CD4-positive, alpha-beta T cell (primary cell): Measurements from ENCODE around the gene RFPL1. TPM values are rescaled to one million over a fixed set of nuclear protein-coding genes. Genes with fewer than 3 reads are reported as not detected.

Source experiments
- ATAC-seq: fragments of 200-7000 bp; cut with Tn5 transposase; one replicate; pipeline ENCODE4 v1.10.0; 2022; ENCODE audit warnings: mild to moderate bottlenecking; ENCODE audit not compliant: poor library complexity
- CTCF ChIA-PET: fragments of 350-600 bp; sonication (Branson Sonifier 250); formaldehyde crosslinking; loops from one replicate; lab custom pipeline; 2021; ENCODE audit warnings: antibody characterized with exemption, inconsistent platforms; lab: Charles Lee
- POLR2A ChIA-PET: fragments of 350-600 bp; sonication (Branson Sonifier 250); formaldehyde crosslinking; loops from one replicate; lab custom pipeline; 2021; ENCODE audit warnings: antibody characterized with exemption, inconsistent platforms; lab: Charles Lee
- DNase-seq, 14 experiments: peaks; one replicate each; pipeline ENCODE4 v3.0.0-alpha.2; 2013 to 2020; ENCODE audit warnings: mixed read lengths in 2 of 14
- H3K27ac ChIP-seq, 2 donors: one replicate each; pipeline versions ENCODE4 v1.5.1 to v1.7.0; 2013; ENCODE audit warnings: low read length in 2 of 2, low read depth in 1 of 2, mild to moderate bottlenecking in 1 of 2
- H3K27me3 ChIP-seq, 2 experiments: 1 replicate in 1 of 2; 2 replicates in 1 of 2; pipeline versions ENCODE4 v1.6.1 to v1.7.0; 2013; ENCODE audit warnings: low read length in 2 of 2, control low read depth in 1 of 2, mild to moderate bottlenecking in 1 of 2, moderate library complexity in 1 of 2; ENCODE audit not compliant: insufficient read depth in 2 of 2, control insufficient read depth in 1 of 2
- H3K36me3 ChIP-seq: one replicate; pipeline ENCODE4 v1.6.1; 2013; ENCODE audit warnings: low read length, control low read depth; ENCODE audit not compliant: insufficient read depth
- H3K4me1 ChIP-seq: one replicate; pipeline ENCODE4 v1.6.1; 2013; ENCODE audit warnings: low read length, control low read depth; ENCODE audit not compliant: insufficient read depth
- H3K4me3 ChIP-seq: one replicate; pipeline ENCODE4 v1.5.1; 2013; ENCODE audit warnings: mild to moderate bottlenecking, low read length, moderate library complexity
- H3K9me3 ChIP-seq, 2 experiments: 1 replicate in 1 of 2; 2 replicates in 1 of 2; pipeline versions ENCODE4 v1.6.1 to v1.7.0; 2013; ENCODE audit warnings: low read length in 2 of 2, mild to moderate bottlenecking in 2 of 2, control low read depth in 1 of 2, moderate library complexity in 1 of 2; ENCODE audit not compliant: control insufficient read depth in 1 of 2, insufficient read depth in 1 of 2
- H3K27ac Mint-ChIP-seq: one replicate; pipeline ENCODE4 v1.8.0; 2020; ENCODE audit warnings: mixed read lengths
- H3K27me3 Mint-ChIP-seq: one replicate; pipeline ENCODE4 v1.8.0; 2021; ENCODE audit warnings: mixed read lengths
- H3K36me3 Mint-ChIP-seq: one replicate; pipeline ENCODE4 v1.8.0; 2021; ENCODE audit warnings: low read depth, mixed read lengths
- H3K4me1 Mint-ChIP-seq: one replicate; pipeline ENCODE4 v1.8.0; 2021; ENCODE audit warnings: low read depth, mixed read lengths
- H3K4me3 Mint-ChIP-seq: one replicate; pipeline ENCODE4 v1.8.0; 2020; ENCODE audit warnings: mild to moderate bottlenecking, mixed read lengths
- H3K9me3 Mint-ChIP-seq: one replicate; pipeline ENCODE4 v1.8.0; 2020; ENCODE audit warnings: mixed read lengths
- CTCF ChIP-seq: fragments of 200-600 bp; IDR thresholded peaks from one replicate; pipeline ENCODE4 v1.8.0; 2022; ENCODE audit warnings: antibody characterized with exemption, mild to moderate bottlenecking
- intact Hi-C, 2 experiments: fragments of 100-400 bp; cut with DNase I in 1 of 2; cut with micrococcal nuclease in 1 of 2; formaldehyde crosslinking; loops; one replicate each; pipeline versions ENCODE4 v1.15.1 to v1.9.0; 2023 to 2025; cut with DNase I, micrococcal nuclease
- total RNA-seq, 174 experiments: library from RNA in 2 of 174; stranded (reverse) in 2 of 174; gene quantifications; one replicate each; pipeline ENCODE4 v1.2.3 and lab custom pipeline; 2021 to 2026

RFPL1 gene
- total RNA-seq, 2 experiments from 2014 or later: not detected

GRCh38 chr22:29473001-29473400 lies 34.6 kb downstream of the RFPL1 start:
- Histone ChIP-seq H3K4me3 (no peak overlapping the region), H3K36me3 (no peaks in the 10 kb centered on the region), H3K27ac (no peak overlapping the region), H3K4me1 (peaks cover 10% of the 10 kb centered on the region), H3K9me3 (peaks cover 0 to 7% of the 10 kb centered on the region in 2 experiments), H3K27me3 (peaks cover 9 to 14% of the 10 kb centered on the region in 2 experiments)
- Mint-ChIP-seq H3K9me3 (no peaks in the 10 kb centered on the region), H3K27me3 (peaks cover 54% of the 10 kb centered on the region), H3K27ac (no peak overlapping the region), H3K4me1 (peaks cover 14% of the 10 kb centered on the region), H3K36me3 (no peaks in the 10 kb centered on the region), H3K4me3 (no peak overlapping the region)
- intact Hi-C loops: loop anchor here (5.0 to 10.0 kb wide), 2 partner anchors 34 to 78 kb away; no protein-coding TSS in a partner anchor
- no peak for ATAC-seq
- DNase-seq: no peak
- ChIA-PET CTCF (no interaction called here), POLR2A (no interaction called here)
- no peak for TF ChIP-seq CTCF

DNA sequence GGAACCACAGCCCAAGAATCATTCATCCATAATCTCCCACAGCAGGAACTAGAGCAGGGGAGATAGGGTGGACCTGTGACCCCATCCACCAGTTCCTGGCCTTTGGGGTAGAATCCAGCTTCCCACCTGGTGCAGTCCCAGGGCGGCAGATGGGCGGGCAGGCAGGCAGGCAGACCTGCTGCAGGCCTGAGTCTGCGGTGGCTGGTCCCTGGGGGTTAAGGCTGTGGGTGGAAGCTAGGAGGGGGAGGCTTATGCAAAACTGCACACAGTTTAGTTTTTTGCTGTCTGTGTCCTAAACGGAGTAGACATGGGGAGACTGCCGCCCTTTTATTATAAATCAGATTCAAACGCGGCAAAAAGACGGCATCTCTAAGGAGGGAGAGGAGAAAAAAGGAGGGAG lies 37.2 kb downstream of the RFPL1 start:
- DNase-seq (no peak), ATAC-seq (no peak)
- H3K27me3 Mint-ChIP-seq: peaks cover 68% of the 10 kb centered on the region
- TF ChIP-seq CTCF: no peak
- POLR2A ChIA-PET: no interaction called here
- no peaks in the 10 kb centered on the region for H3K36me3 Mint-ChIP-seq
- CTCF ChIA-PET: no interaction called here
- Histone ChIP-seq H3K9me3 (peaks cover 0 to 20% of the 10 kb centered on the region in 2 experiments), H3K27ac (no peak overlapping the region), H3K36me3 (no peaks in the 10 kb centered on the region), H3K4me1 (peaks cover 15% of the 10 kb centered on the region), H3K4me3 (no peak overlapping the region), H3K27me3 (peaks cover 27 to 32% of the 10 kb centered on the region in 2 experiments)
- H3K27ac Mint-ChIP-seq: no peak overlapping the region
- intact Hi-C loops: loop anchor here in 1 of 2 experiments (10.0 kb wide), 1 partner anchor 81 kb away; no protein-coding TSS in a partner anchor
- no peak overlapping the region for H3K4me3 Mint-ChIP-seq
- peaks cover 16% of the 10 kb centered on the region for H3K4me1 Mint-ChIP-seq
- H3K9me3 Mint-ChIP-seq: no peaks in the 10 kb centered on the region

DNA sequence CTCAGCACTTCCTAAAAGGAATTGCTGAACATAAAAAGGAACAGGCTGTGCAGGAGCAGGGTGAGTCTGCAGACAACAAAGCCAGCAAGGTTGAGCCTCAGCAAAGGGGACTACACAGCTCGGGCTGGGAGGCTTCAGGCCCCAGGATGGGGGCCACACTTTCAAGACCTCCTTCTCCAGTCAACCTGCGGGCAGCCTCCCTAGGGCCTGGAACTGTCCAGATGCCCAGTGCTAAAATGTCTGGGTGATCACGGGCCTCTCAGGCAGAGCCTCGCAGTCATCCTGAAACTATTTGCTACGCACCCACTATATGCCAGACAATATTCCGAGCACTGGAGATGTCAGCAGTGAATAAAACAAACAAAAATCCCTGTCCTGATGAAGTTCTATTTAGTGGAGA lies 37.7 kb downstream of the RFPL1 start:
- H3K9me3 Mint-ChIP-seq: no peaks in the 10 kb centered on the region
- intact Hi-C loops: loop anchor here in 1 of 2 experiments (10.0 kb wide), 1 partner anchor 81 kb away; no protein-coding TSS in a partner anchor
- POLR2A ChIA-PET: no interaction called here
- peaks cover 14% of the 10 kb centered on the region for H3K4me1 Mint-ChIP-seq
- DNase-seq (no peak), ATAC-seq (no peak)
- Histone ChIP-seq H3K9me3 (peaks cover 0 to 18% of the 10 kb centered on the region in 2 experiments), H3K36me3 (no peaks in the 10 kb centered on the region), H3K27ac (no peak overlapping the region), H3K27me3 (peaks cover 30 to 33% of the 10 kb centered on the region in 2 experiments), H3K4me1 (peaks cover 14% of the 10 kb centered on the region), H3K4me3 (no peak overlapping the region)
- no peak overlapping the region for H3K4me3 Mint-ChIP-seq
- TF ChIP-seq CTCF: no peak
- CTCF ChIA-PET: no interaction called here
- no peak overlapping the region for H3K27ac Mint-ChIP-seq
- no peaks in the 10 kb centered on the region for H3K36me3 Mint-ChIP-seq
- peaks cover 66% of the 10 kb centered on the region for H3K27me3 Mint-ChIP-seq
